Measurements from ENCODE around the gene SLC41A3. TPM values are rescaled to one million over a fixed set of nuclear protein-coding genes. Genes with fewer than 3 reads are reported as not detected.

SLC41A3 gene
- total and polyA plus RNA-seq, 10 of the 15 experiments (the other 5 are each of a cell fraction or from before 2014, with no cell fraction given), result 8.3 to 29.5 (median 16.7) TPM

GRCh38 chr3:126070146-126070545 is 13.8 kb downstream of the SLC41A3 start:
- Histone ChIP-seq H3K9me3 (replicated peaks; ENCODE audit: control insufficient read depth, insufficient read depth, low read length) (no peaks in the 10 kb centered on the region), H3K27ac (ENCODE audit: control insufficient read depth, insufficient read depth) (no peak overlapping the region), H3K4me2 (ENCODE audit: control insufficient read depth, insufficient read depth) (no peak overlapping the region), H2AFZ (ENCODE audit: control insufficient read depth, low read depth, low read length) (no peak overlapping the region), H4K20me1 (ENCODE audit: control insufficient read depth, insufficient read depth) (no peaks in the 10 kb centered on the region), H3K4me1 (ENCODE audit: control insufficient read depth, insufficient read depth, low read length) (no peaks in the 10 kb centered on the region), H3K27me3 (replicated peaks in 1 of 2; ENCODE audit: control insufficient read depth in 2 of 2, insufficient read depth in 2 of 2, low read length in 1 of 2) (no peaks in the 10 kb centered on the region), H3K4me3 (no peak overlapping the region), H3K79me2 (ENCODE audit: control insufficient read depth, insufficient read depth, low read length) (no peaks in the 10 kb centered on the region), H3K36me3 (ENCODE audit: control insufficient read depth in 2 of 2, insufficient read depth in 2 of 2, low read length in 1 of 2) (no peaks in the 10 kb centered on the region), H3K9ac (ENCODE audit: control insufficient read depth, insufficient read depth, low read length) (no peak overlapping the region)
- SMC1A ChIA-PET (ENCODE audit: uncharacterized antibody, unreplicated experiment), result no interaction called here
- intact Hi-C loops (cut with micrococcal nuclease; ENCODE audit: unreplicated experiment) (no loop called here), in situ Hi-C loops (cut with MboI) (no loop called here)
- no peak for TF ChIP-seq KAT2A (conservative IDR thresholded peaks at IDR 0.05; ENCODE audit: control insufficient read depth, low read depth, low read length)
- no peak for TF ChIP-seq IKZF1 (conservative IDR thresholded peaks at IDR 0.05)
- TF ChIP-seq ZSCAN29 (IDR thresholded peaks at IDR 0.05), result no peak
- no peak for TF ChIP-seq RCOR1 (conservative IDR thresholded peaks at IDR 0.05; ENCODE audit: low read depth, low read length)
- no peak for TF ChIP-seq TCF7 (IDR thresholded peaks at IDR 0.05; ENCODE audit: borderline replicate concordance)
- no peak for TF ChIP-seq POU2F2 (IDR thresholded peaks at IDR 0.05; ENCODE audit: borderline replicate concordance, low read depth, low read length)
- TF ChIP-seq CHD4 (IDR thresholded peaks at IDR 0.05), result no peak
- TF ChIP-seq CHD1 (IDR thresholded peaks at IDR 0.05; ENCODE audit: low read depth, low read length), result no peak
- TF ChIP-seq MLLT1 (IDR thresholded peaks at IDR 0.05), result no peak
- TF ChIP-seq NR2C1 (IDR thresholded peaks at IDR 0.05), result no peak
- TF ChIP-seq NBN (IDR thresholded peaks at IDR 0.05), result no peak
- TF ChIP-seq, protein P1, sequence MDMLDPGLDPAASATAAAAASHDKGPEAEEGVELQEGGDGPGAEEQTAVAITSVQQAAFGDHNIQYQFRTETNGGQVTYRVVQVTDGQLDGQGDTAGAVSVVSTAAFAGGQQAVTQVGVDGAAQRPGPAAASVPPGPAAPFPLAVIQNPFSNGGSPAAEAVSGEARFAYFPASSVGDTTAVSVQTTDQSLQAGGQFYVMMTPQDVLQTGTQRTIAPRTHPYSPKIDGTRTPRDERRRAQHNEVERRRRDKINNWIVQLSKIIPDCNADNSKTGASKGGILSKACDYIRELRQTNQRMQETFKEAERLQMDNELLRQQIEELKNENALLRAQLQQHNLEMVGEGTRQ (IDR thresholded peaks at IDR 0.05; ENCODE audit: borderline replicate concordance, low read depth, low read length), result no peak
- TF ChIP-seq CTCF (IDR thresholded peaks at IDR 0.05 in 2 of 3, conservative IDR thresholded peaks at IDR 0.05 in 1 of 3; ENCODE audit: control insufficient read depth in 2 of 3, extremely low read depth in 1 of 3, insufficient read depth in 1 of 3, low read depth in 3 of 3, low read length in 3 of 3), result no peak
- TF ChIP-seq, protein P2, sequence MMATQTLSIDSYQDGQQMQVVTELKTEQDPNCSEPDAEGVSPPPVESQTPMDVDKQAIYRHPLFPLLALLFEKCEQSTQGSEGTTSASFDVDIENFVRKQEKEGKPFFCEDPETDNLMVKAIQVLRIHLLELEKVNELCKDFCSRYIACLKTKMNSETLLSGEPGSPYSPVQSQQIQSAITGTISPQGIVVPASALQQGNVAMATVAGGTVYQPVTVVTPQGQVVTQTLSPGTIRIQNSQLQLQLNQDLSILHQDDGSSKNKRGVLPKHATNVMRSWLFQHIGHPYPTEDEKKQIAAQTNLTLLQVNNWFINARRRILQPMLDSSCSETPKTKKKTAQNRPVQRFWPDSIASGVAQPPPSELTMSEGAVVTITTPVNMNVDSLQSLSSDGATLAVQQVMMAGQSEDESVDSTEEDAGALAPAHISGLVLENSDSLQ (IDR thresholded peaks at IDR 0.05), result no peak
- no peak for TF ChIP-seq BCLAF1 (IDR thresholded peaks at IDR 0.05)
- TF ChIP-seq, protein P3, sequence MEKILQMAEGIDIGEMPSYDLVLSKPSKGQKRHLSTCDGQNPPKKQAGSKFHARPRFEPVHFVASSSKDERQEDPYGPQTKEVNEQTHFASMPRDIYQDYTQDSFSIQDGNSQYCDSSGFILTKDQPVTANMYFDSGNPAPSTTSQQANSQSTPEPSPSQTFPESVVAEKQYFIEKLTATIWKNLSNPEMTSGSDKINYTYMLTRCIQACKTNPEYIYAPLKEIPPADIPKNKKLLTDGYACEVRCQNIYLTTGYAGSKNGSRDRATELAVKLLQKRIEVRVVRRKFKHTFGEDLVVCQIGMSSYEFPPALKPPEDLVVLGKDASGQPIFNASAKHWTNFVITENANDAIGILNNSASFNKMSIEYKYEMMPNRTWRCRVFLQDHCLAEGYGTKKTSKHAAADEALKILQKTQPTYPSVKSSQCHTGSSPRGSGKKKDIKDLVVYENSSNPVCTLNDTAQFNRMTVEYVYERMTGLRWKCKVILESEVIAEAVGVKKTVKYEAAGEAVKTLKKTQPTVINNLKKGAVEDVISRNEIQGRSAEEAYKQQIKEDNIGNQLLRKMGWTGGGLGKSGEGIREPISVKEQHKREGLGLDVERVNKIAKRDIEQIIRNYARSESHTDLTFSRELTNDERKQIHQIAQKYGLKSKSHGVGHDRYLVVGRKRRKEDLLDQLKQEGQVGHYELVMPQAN (conservative IDR thresholded peaks at IDR 0.05), result no peak
- BruUV-seq (replicated peaks), result no TSS peak
- RAD21 ChIA-PET (ENCODE audit: unreplicated experiment), result no interaction called here
- POLR2A ChIA-PET, result no interaction called here
- no peak for ATAC-seq
- CTCF ChIA-PET, result no interaction called here
- no peak for FAIRE-seq
- 94% methylated on average over 10 of the region's 10 CpGs for WGBS (ENCODE audit: insufficient coverage, insufficient replicate concordance, low lambda C conversion rate, missing lambda C conversion rate)
- DNase-seq (ENCODE audit: low read depth, low spot score), result no peak
